B cell (primary cell): ENCODE data around the gene TSPAN14. TPM values are rescaled to one million over a fixed set of nuclear protein-coding genes. Genes with fewer than 3 reads are reported as not detected.

Experiments used
- ATAC-seq: fragments of 200-7000 bp; cut with Tn5 transposase; one replicate; pipeline ENCODE4 v1.10.0; 2021; ENCODE audit warnings: low read depth, mild to moderate bottlenecking, moderate number of reproducible peaks, moderate library complexity
- CTCF ChIA-PET: fragments of 350-600 bp; sonication (Branson Sonifier 250); formaldehyde crosslinking; loops from one replicate; lab custom pipeline; 2021; ENCODE audit warnings: antibody characterized with exemption, inconsistent platforms; lab: Charles Lee
- POLR2A ChIA-PET: fragments of 350-600 bp; sonication (Branson Sonifier 250); formaldehyde crosslinking; loops from one replicate; lab custom pipeline; 2021; ENCODE audit warnings: antibody characterized with exemption; lab: Charles Lee
- DNase-seq: peaks from one replicate; pipeline ENCODE4 v3.0.0; 2013
- H2AFZ ChIP-seq: 2 replicates; pipeline ENCODE4 v1.6.1; 2012; ENCODE audit warnings: mild to moderate bottlenecking, low read depth, low read length; ENCODE audit not compliant: insufficient read depth, poor library complexity, severe bottlenecking
- H3K27ac ChIP-seq, 2 donors: 1 replicate in 1 of 2; 2 replicates in 1 of 2; pipeline ENCODE4 v1.5.1; 2012 to 2013; ENCODE audit warnings: low read length in 2 of 2, mild to moderate bottlenecking in 2 of 2, moderate library complexity in 1 of 2
- H3K27me3 ChIP-seq, 4 experiments: fragments of 200-600 bp in 1 of 4; sonication (generic) in 1 of 4; replicated peaks in 1 of 4; 1 replicate in 2 of 4; 2 replicates in 2 of 4; pipeline versions ENCODE4 v1.6.1 to v1.7.0; 2013 to 2016; ENCODE audit warnings: low read length in 3 of 4, mild to moderate bottlenecking in 2 of 4, mixed read lengths in 1 of 4, moderate library complexity in 1 of 4; ENCODE audit not compliant: insufficient read depth in 4 of 4, control insufficient read depth in 3 of 4; ENCODE audit errors: control extremely low read depth in 1 of 4
- H3K36me3 ChIP-seq, 2 experiments: replicated peaks in 1 of 2; 1 replicate in 1 of 2; 2 replicates in 1 of 2; pipeline versions ENCODE4 v1.6.1 to v1.7.1; 2013; ENCODE audit warnings: low read length in 1 of 2; ENCODE audit not compliant: insufficient read depth in 2 of 2, control insufficient read depth in 1 of 2; ENCODE audit errors: control extremely low read depth in 1 of 2, extremely low read depth in 1 of 2
- H3K4me1 ChIP-seq, 2 donors: fragments of 200-600 bp in 1 of 2; sonication (generic) in 1 of 2; 1 replicate in 1 of 2; 2 replicates in 1 of 2; pipeline versions ENCODE4 v1.5.1 to v1.6.1; 2013 to 2017; ENCODE audit warnings: low read length in 2 of 2; ENCODE audit not compliant: control insufficient read depth in 2 of 2, insufficient read depth in 2 of 2
- H3K4me2 ChIP-seq: replicated peaks from 2 replicates; pipeline ENCODE3; 2012; ENCODE audit warnings: mild to moderate bottlenecking, low read depth, low read length; ENCODE audit not compliant: poor library complexity, severe bottlenecking
- H3K4me3 ChIP-seq, 5 experiments: fragments of 200-600 bp in 1 of 5; sonication (generic) in 1 of 5; 1 replicate in 3 of 5; 2 replicates in 2 of 5; pipeline versions ENCODE4 v1.5.1 to v1.7.0; 2011 to 2016; ENCODE audit warnings: low read length in 4 of 5, mild to moderate bottlenecking in 4 of 5, low read depth in 2 of 5, control low read depth in 1 of 5, moderate library complexity in 1 of 5; ENCODE audit not compliant: insufficient read depth in 1 of 5; ENCODE audit errors: control extremely low read depth in 1 of 5, extremely low read depth in 1 of 5
- H3K79me2 ChIP-seq: fragments of 200-600 bp; sonication (generic); one replicate; pipeline ENCODE4 v1.6.0; 2016; ENCODE audit warnings: low read length; ENCODE audit not compliant: control insufficient read depth, insufficient read depth
- H3K9ac ChIP-seq: fragments of 200-600 bp; sonication (generic); 2 replicates; pipeline ENCODE4 v1.6.1; 2017; ENCODE audit warnings: mild to moderate bottlenecking, low read length, moderate library complexity
- H3K9me3 ChIP-seq, 3 donors: one replicate each; pipeline versions ENCODE4 v1.6.1 to v1.7.1; 2013; ENCODE audit warnings: low read length in 2 of 3; ENCODE audit not compliant: control insufficient read depth in 2 of 3, insufficient read depth in 1 of 3; ENCODE audit errors: control extremely low read depth in 1 of 3
- H4K20me1 ChIP-seq: 2 replicates; pipeline ENCODE4 v1.6.0; 2012; ENCODE audit warnings: mild to moderate bottlenecking, low read length; ENCODE audit not compliant: insufficient read depth, control insufficient read depth, poor library complexity, severe bottlenecking
- H3K27ac Mint-ChIP-seq: one replicate; pipeline ENCODE4 v1.8.0; 2021; ENCODE audit warnings: mixed read lengths
- H3K27me3 Mint-ChIP-seq: one replicate; pipeline ENCODE4 v1.8.0; 2021; ENCODE audit warnings: mixed read lengths
- H3K4me1 Mint-ChIP-seq: one replicate; pipeline ENCODE4 v1.8.0; 2021; ENCODE audit warnings: mixed read lengths
- H3K4me3 Mint-ChIP-seq: one replicate; pipeline ENCODE4 v1.8.0; 2021; ENCODE audit warnings: mixed read lengths
- H3K9me3 Mint-ChIP-seq: one replicate; pipeline ENCODE4 v1.8.0; 2022; ENCODE audit warnings: mixed read lengths; ENCODE audit not compliant: insufficient read depth
- CTCF ChIP-seq: fragments of 200-600 bp; IDR thresholded peaks from one replicate; pipeline ENCODE4 v1.8.0; 2022; ENCODE audit warnings: antibody characterized with exemption, mild to moderate bottlenecking
- EZH2 ChIP-seq: IDR thresholded peaks from 2 replicates; pipeline ENCODE4 v1.6.1; 2012; ENCODE audit warnings: borderline replicate concordance, low read depth, mild to moderate bottlenecking, moderate library complexity, low read length; ENCODE audit not compliant: insufficient read depth, poor library complexity, severe bottlenecking
- WGBS: methylation state at CpG from one replicate; pipeline ENCODE4 v1.1.5; 2013; ENCODE audit warnings: missing lambda C conversion rate; ENCODE audit not compliant: insufficient coverage; 5-methylcytosine and 5-hydroxymethylcytosine counted together
- intact Hi-C: fragments of 100-400 bp; cut with micrococcal nuclease; formaldehyde crosslinking; loops from one replicate; pipeline ENCODE4 v1.10.0; 2022
- polyA plus RNA-seq: library from polyadenylated mRNA; depleted of rRNA; stranded (reverse); fragments of >200 nt; gene quantifications from 2 replicates; pipeline ENCODE4 v1.2.3, GENCODE V29; 2012
- total RNA-seq, 2 donors: library from RNA; stranded (reverse); fragments of 120-200 nt in 1 of 2; gene quantifications; 1 replicate in 1 of 2; 2 replicates in 1 of 2; pipeline versions ENCODE4 v1.2.3 to v1.2.4, GENCODE V29; 2013 to 2022

The TSPAN14 gene
- total and polyA plus RNA-seq, 2 donors (not counting 1 experiment from before 2014, with no cell fraction given), result 27.8 to 55.3 TPM

DNA sequence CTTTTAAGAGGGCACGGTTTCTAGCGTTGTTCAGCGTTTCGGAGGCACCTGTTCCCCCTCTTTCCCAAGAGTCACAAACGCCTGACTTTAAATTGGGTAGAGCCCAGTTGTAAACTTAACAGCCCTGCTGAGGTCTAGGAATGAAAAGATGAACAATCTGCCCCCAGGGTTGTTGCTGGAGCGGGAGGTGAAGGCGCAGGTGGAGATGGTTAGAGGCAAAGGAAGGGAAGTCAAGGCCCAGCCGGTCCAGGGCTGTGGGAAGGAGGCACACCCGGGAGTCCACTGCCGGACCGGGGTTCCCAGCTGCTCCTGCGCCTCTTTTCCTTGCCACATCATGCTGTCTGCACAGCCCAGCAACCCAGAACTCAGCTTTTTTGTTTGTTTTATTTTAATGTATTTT is 45.0 kb upstream of the TSPAN14 start:
- Histone ChIP-seq H3K79me2 (no peaks in the 10 kb centered on the region), H3K36me3 (no peaks in the 10 kb centered on the region), H4K20me1 (no peaks in the 10 kb centered on the region), H3K9me3 (peaks cover 0 to 5% (median 0%) of the 10 kb centered on the region in 3 donors), H3K27me3 (no peaks in the 10 kb centered on the region), H3K9ac (peak overlapping the region; percentile 73), H2AFZ (peak overlapping the region; percentile 92), H3K4me1 (peaks cover 6 to 15% of the 10 kb centered on the region in 2 donors), H3K4me2 (peak overlapping the region; percentile 91), H3K4me3 (peak overlapping the region in 4 of 5 experiments; percentile 74 to 82 (median 78)), H3K27ac (no peak overlapping the region)
- Mint-ChIP-seq H3K4me3 (peak overlapping the region; percentile 91), H3K27me3 (peaks cover 5% of the 10 kb centered on the region), H3K27ac (no peak overlapping the region), H3K9me3 (no peaks in the 10 kb centered on the region), H3K4me1 (peaks cover 13% of the 10 kb centered on the region)
- 31% methylated on average over 10 of the region's 12 CpGs for WGBS
- ChIA-PET POLR2A (no interaction called here), CTCF (interaction anchor here (1.8 kb wide), 1 partner anchor 96 kb away, joined by 5 read pairs; no protein-coding TSS in a partner anchor)
- TF ChIP-seq EZH2, result no peak
- TF ChIP-seq CTCF, result no peak
- intact Hi-C loops, result no loop called here
- no peak for ATAC-seq
- DNase-seq, result no peak

GRCh38 chr10:80410122-80410521 is 44.0 kb upstream of the TSPAN14 start:
- peak overlapping the region; percentile 91 for H3K4me3 Mint-ChIP-seq
- no peaks in the 10 kb centered on the region for H3K27me3 ChIP-seq
- H3K4me2 ChIP-seq, result no peak overlapping the region
- no peak overlapping the region for H3K27ac Mint-ChIP-seq
- DNase-seq (no peak), ATAC-seq (no peak)
- WGBS, result 77% methylated on average over 2 of the region's 2 CpGs
- TF ChIP-seq CTCF, result no peak
- no peak overlapping the region for H3K4me3 ChIP-seq
- H3K9me3 ChIP-seq, result peaks cover 0 to 5% (median 0%) of the 10 kb centered on the region in 3 donors
- H3K9me3 Mint-ChIP-seq, result no peaks in the 10 kb centered on the region
- H3K4me1 Mint-ChIP-seq, result peaks cover 13% of the 10 kb centered on the region
- no peaks in the 10 kb centered on the region for H3K79me2 ChIP-seq
- H2AFZ ChIP-seq, result no peak overlapping the region
- intact Hi-C loops, result no loop called here
- POLR2A ChIA-PET, result no interaction called here
- H3K4me1 ChIP-seq, result peaks cover 6 to 15% of the 10 kb centered on the region in 2 donors
- no peak overlapping the region for H3K9ac ChIP-seq
- no peaks in the 10 kb centered on the region for H4K20me1 ChIP-seq
- CTCF ChIA-PET, result interaction anchor here (1.7 to 1.8 kb wide), 2 partner anchors 12 to 95 kb away, joined by 5 read pairs; no protein-coding TSS in a partner anchor
- no peak overlapping the region for H3K27ac ChIP-seq
- peaks cover 5% of the 10 kb centered on the region for H3K27me3 Mint-ChIP-seq
- H3K36me3 ChIP-seq, result no peaks in the 10 kb centered on the region
